SK-N-MC (cell line): ENCODE data around the gene HELZ.

Experiments
- EZH2 ChIP-seq: fragments of 200-600 bp; sonication (generic); IDR thresholded peaks from one replicate; pipeline ENCODE4 v1.6.1; 2017; ENCODE audit warnings: antibody characterized with exemption
- FOXP2 ChIP-seq: optimal IDR thresholded peaks from 2 replicates; pipeline ENCODE3; 2011; ENCODE audit warnings: mild to moderate bottlenecking, moderate library complexity; ENCODE audit not compliant: insufficient read depth; ENCODE audit errors: extremely low read length, control extremely low read depth
- POLR2AphosphoS5 ChIP-seq: IDR thresholded peaks from 2 replicates; pipeline ENCODE4 v1.6.1; 2012; ENCODE audit warnings: mild to moderate bottlenecking, low read depth, low read length, borderline replicate concordance

- TF ChIP-seq EZH2 (no peak), POLR2AphosphoS5 (no peak), FOXP2 (no peak)
Measured at GRCh38 chr17:67202503-67202902, 42.5 kb downstream of the HELZ start.
